Measurements from ENCODE around the gene CSF3. TPM values are rescaled to one million over a fixed set of nuclear protein-coding genes. Genes with fewer than 3 reads are reported as not detected.
"Not testable (repeated sequence)": the region's sequence is repeated elsewhere in the genome, so short reads cannot be mapped to it uniquely, and the experiment has no call there.

The CSF3 gene
- total RNA-seq, 1 donor: under 0.01 TPM

GRCh38 chr17:39996800-39997199 is 18.4 kb upstream of the CSF3 start:
- DNase-seq (ENCODE audit: low read depth in 2 of 3, low spot score in 2 of 3): no peak

GRCh38 chr17:39997543-39997942 is 17.7 kb upstream of the CSF3 start:
- no peak for DNase-seq (ENCODE audit: low read depth in 2 of 3, low spot score in 2 of 3)

- no peak for DNase-seq (ENCODE audit: low read depth in 2 of 3, low spot score in 2 of 3)
Measured at GRCh38 chr17:39999067-39999466, 16.2 kb upstream of the CSF3 start.

- DNase-seq (ENCODE audit: low read depth in 2 of 3, low spot score in 2 of 3): no peak
Measured at GRCh38 chr17:40000161-40000560, 15.1 kb upstream of the CSF3 start.

- not testable (repeated sequence) for DNase-seq (ENCODE audit: low read depth in 2 of 3, low spot score in 2 of 3)
Measured at GRCh38 chr17:40001335-40001734, 13.9 kb upstream of the CSF3 start.

GRCh38 chr17:40004072-40004471 is 11.2 kb upstream of the CSF3 start:
- DNase-seq (ENCODE audit: low read depth in 2 of 3, low spot score in 2 of 3): no peak

- no peak for DNase-seq (ENCODE audit: low read depth in 2 of 3, low spot score in 2 of 3)
Measured at GRCh38 chr17:40004712-40005111, 10.5 kb upstream of the CSF3 start.

GRCh38 chr17:40005520-40005919 is 9.7 kb upstream of the CSF3 start:
- DNase-seq (ENCODE audit: low read depth in 2 of 3, low spot score in 2 of 3): no peak

- not testable (repeated sequence) for DNase-seq (ENCODE audit: low read depth in 2 of 3, low spot score in 2 of 3)
Measured at GRCh38 chr17:40010946-40011500, 4.2 kb upstream of the CSF3 start.

- DNase-seq (ENCODE audit: low read depth in 2 of 3, low spot score in 2 of 3): not testable (repeated sequence)
Measured at GRCh38 chr17:40012017-40012647, 3.1 kb upstream of the CSF3 start.

- no peak for DNase-seq (ENCODE audit: low read depth in 2 of 3, low spot score in 2 of 3)
Measured at GRCh38 chr17:40014375-40014980, 762 bp upstream of the CSF3 start.

GRCh38 chr17:40015998-40016985 is 1.1 kb downstream of the CSF3 start:
- DNase-seq (ENCODE audit: low read depth in 2 of 3, low spot score in 2 of 3): no peak

GRCh38 chr17:40017422-40018080 is 2.3 kb downstream of the CSF3 start:
- no peak for DNase-seq (ENCODE audit: low read depth in 2 of 3, low spot score in 2 of 3)

- DNase-seq (ENCODE audit: low read depth in 2 of 3, low spot score in 2 of 3): no peak
Measured at GRCh38 chr17:40018211-40019121, 3.2 kb downstream of the CSF3 start.

- no peak for DNase-seq (ENCODE audit: low read depth in 2 of 3, low spot score in 2 of 3)
Measured at GRCh38 chr17:40019140-40019991, 4.1 kb downstream of the CSF3 start.

GRCh38 chr17:40020146-40020545 is 4.9 kb downstream of the CSF3 start:
- DNase-seq (ENCODE audit: low read depth in 2 of 3, low spot score in 2 of 3): no peak

- DNase-seq (ENCODE audit: low read depth in 2 of 3, low spot score in 2 of 3): no peak
Measured at GRCh38 chr17:40021451-40021971, 6.3 kb downstream of the CSF3 start.

- no peak for DNase-seq (ENCODE audit: low read depth in 2 of 3, low spot score in 2 of 3)
Measured at GRCh38 chr17:40022497-40022896, 7.3 kb downstream of the CSF3 start.

Measured in hematopoietic multipotent progenitor cell (in vitro differentiated cells).